Liver (tissue), 9 donors: Measurements from ENCODE around the gene NLRP5. TPM values are rescaled to one million over a fixed set of nuclear protein-coding genes. Genes with fewer than 3 reads are reported as not detected.

Experiments
- DNase-seq: peaks from one replicate; pipeline ENCODE4 v3.0.0-alpha.2; 2017; ENCODE audit warnings: low spot score
- H3K27ac ChIP-seq, 2 donors: one replicate each; pipeline ENCODE4 v1.7.0; 2013; ENCODE audit warnings: inconsistent platforms in 2 of 2, low read length in 2 of 2, control low read depth in 1 of 2, low read depth in 1 of 2, mild to moderate bottlenecking in 1 of 2
- H3K27me3 ChIP-seq, 4 donors: one replicate each; pipeline versions ENCODE4 v1.6.1 to v1.7.0; 2013; ENCODE audit warnings: low read length in 3 of 4, inconsistent platforms in 1 of 4, mild to moderate bottlenecking in 1 of 4, moderate library complexity in 1 of 4; ENCODE audit not compliant: control insufficient read depth in 4 of 4, insufficient read depth in 4 of 4
- H3K36me3 ChIP-seq, 4 donors: one replicate each; pipeline versions ENCODE4 v1.6.1 to v1.7.0; 2013; ENCODE audit warnings: low read length in 3 of 4, mild to moderate bottlenecking in 3 of 4, low read depth in 1 of 4, moderate library complexity in 1 of 4; ENCODE audit not compliant: control insufficient read depth in 4 of 4, insufficient read depth in 3 of 4
- H3K4me1 ChIP-seq, 4 donors: one replicate each; pipeline versions ENCODE4 v1.6.1 to v1.7.0; 2013; ENCODE audit warnings: low read length in 3 of 4, mild to moderate bottlenecking in 3 of 4, moderate library complexity in 1 of 4; ENCODE audit not compliant: control insufficient read depth in 4 of 4, insufficient read depth in 4 of 4
- H3K4me3 ChIP-seq, 3 donors: one replicate each; pipeline versions ENCODE4 v1.6.1 to v1.7.0; 2013; ENCODE audit warnings: low read length in 3 of 3, control low read depth in 1 of 3, low read depth in 1 of 3, mild to moderate bottlenecking in 1 of 3
- H3K9ac ChIP-seq, 2 donors: one replicate each; pipeline ENCODE4 v1.7.0; 2013; ENCODE audit warnings: low read length in 2 of 2, mild to moderate bottlenecking in 2 of 2, moderate library complexity in 2 of 2, control low read depth in 1 of 2, low read depth in 1 of 2
- H3K9me3 ChIP-seq, 4 donors: one replicate each; pipeline versions ENCODE4 v1.6.1 to v1.7.0; 2013; ENCODE audit warnings: low read length in 3 of 4; ENCODE audit not compliant: control insufficient read depth in 4 of 4
- ATF3 ChIP-seq: IDR thresholded peaks from 2 replicates; pipeline ENCODE4 v1.6.1; 2016; ENCODE audit warnings: antibody characterized with exemption
- CTCF ChIP-seq: fragments of 150-350 bp; IDR thresholded peaks from 2 replicates; pipeline ENCODE4 v1.5.1; 2017; ENCODE audit warnings: improper control_type of control experiment, low read depth, low read length; ENCODE audit not compliant: missing input control
- EGR1 ChIP-seq, 2 donors: IDR thresholded peaks; 2 replicates each; pipeline ENCODE4 v1.6.1; 2016 to 2018; ENCODE audit warnings: antibody characterized with exemption in 2 of 2, low read depth in 2 of 2
- FOXA1 ChIP-seq: IDR thresholded peaks from 2 replicates; pipeline ENCODE4 v1.6.1; 2016; ENCODE audit warnings: antibody characterized with exemption
- FOXA2 ChIP-seq: IDR thresholded peaks from 2 replicates; pipeline ENCODE4 v1.6.1; 2016; ENCODE audit warnings: antibody characterized with exemption
- GABPA ChIP-seq, 2 donors: IDR thresholded peaks in 1 of 2; conservative IDR thresholded peaks in 1 of 2; 2 replicates each; pipeline ENCODE4 v1.6.1; 2016; ENCODE audit warnings: antibody characterized with exemption in 2 of 2, mild to moderate bottlenecking in 1 of 2, moderate library complexity in 1 of 2
- HNF4A ChIP-seq, 2 donors: conservative IDR thresholded peaks; 2 replicates each; pipeline ENCODE4 v1.6.1; 2016; ENCODE audit warnings: antibody characterized with exemption in 2 of 2, mild to moderate bottlenecking in 2 of 2
- HNF4G ChIP-seq: IDR thresholded peaks from 2 replicates; pipeline ENCODE4 v1.6.1; 2016; ENCODE audit warnings: antibody characterized with exemption
- JUND ChIP-seq, 2 donors: IDR thresholded peaks; 2 replicates each; pipeline ENCODE4 v1.6.1; 2016; ENCODE audit warnings: antibody characterized with exemption in 2 of 2
- NR2F2 ChIP-seq: IDR thresholded peaks from 2 replicates; pipeline ENCODE4 v1.6.1; 2016; ENCODE audit warnings: antibody characterized with exemption
- RAD21 ChIP-seq, 2 donors: IDR thresholded peaks; 2 replicates each; pipeline ENCODE4 v1.6.1; 2016; ENCODE audit warnings: antibody characterized with exemption in 2 of 2, mild to moderate bottlenecking in 2 of 2
- REST ChIP-seq: IDR thresholded peaks from 2 replicates; pipeline ENCODE4 v1.6.1; 2016; ENCODE audit warnings: antibody characterized with exemption, mild to moderate bottlenecking
- RXRA ChIP-seq, 2 donors: IDR thresholded peaks; 2 replicates each; pipeline ENCODE4 v1.6.1; 2017 to 2018; ENCODE audit warnings: antibody characterized with exemption in 2 of 2, mild to moderate bottlenecking in 1 of 2
- SP1 ChIP-seq: IDR thresholded peaks from 2 replicates; pipeline ENCODE4 v1.6.1; 2018; ENCODE audit warnings: antibody characterized with exemption, mild to moderate bottlenecking
- TAF1 ChIP-seq: conservative IDR thresholded peaks from 2 replicates; pipeline ENCODE4 v1.6.1; 2016; ENCODE audit warnings: antibody characterized with exemption, mild to moderate bottlenecking
- YY1 ChIP-seq: IDR thresholded peaks from 2 replicates; pipeline ENCODE4 v1.6.1; 2016; ENCODE audit warnings: antibody characterized with exemption, mild to moderate bottlenecking
- ZBTB33 ChIP-seq: IDR thresholded peaks from 2 replicates; pipeline ENCODE4 v1.6.1; 2016; ENCODE audit warnings: antibody characterized with exemption
- WGBS: extraction: QIAGEN DNeasy Blood & Tissue Kit; methylation state at CpG from one replicate; pipeline ENCODE4 v1.1.7; 2013; 5-methylcytosine and 5-hydroxymethylcytosine counted together
- polyA plus RNA-seq, 2 donors: library from polyadenylated mRNA; stranded (reverse) in 1 of 2; unstranded in 1 of 2; fragments of 200-250 nt in 1 of 2; fragments of >200 nt in 1 of 2; fragmentation: Nextera tagmentation in 1 of 2; extraction: Ambion mirVana in 1 of 2; gene quantifications; one replicate each; pipeline versions ENCODE4 v1.2.1 to v1.2.3, GENCODE V29; 2013 to 2015
- total RNA-seq, 2 donors: library from RNA; depleted of rRNA; stranded (reverse); fragments of >200 nt; gene quantifications; one replicate each; pipeline ENCODE4 v1.2.3, GENCODE V29; 2014
- donor health status: healthy.
- donor health status: healthy.
- donor health status: healthy.
- donor health status: healthy.
- donor health status: healthy.

NLRP5 gene
- total and polyA plus RNA-seq, 4 donors: not detected

- H3K36me3 ChIP-seq: peaks cover 6 to 19% (median 8%) of the 10 kb centered on the region in 4 donors
- no peak for DNase-seq
- H3K27ac ChIP-seq: no peak overlapping the region
- TF ChIP-seq YY1: no peak
- TF ChIP-seq RXRA (IDR thresholded peaks at IDR 0.05): no peak
- no peak for TF ChIP-seq CTCF
- no peak for TF ChIP-seq REST
- TF ChIP-seq FOXA2: no peak
- TF ChIP-seq TAF1: no peak
- TF ChIP-seq JUND (IDR thresholded peaks at IDR 0.05): no peak
- no peak for TF ChIP-seq ZBTB33
- no peak for TF ChIP-seq RAD21 (IDR thresholded peaks at IDR 0.05)
- TF ChIP-seq HNF4G: no peak
- no peaks in the 10 kb centered on the region for H3K9me3 ChIP-seq
- no peak overlapping the region for H3K9ac ChIP-seq
- no peaks in the 10 kb centered on the region for H3K27me3 ChIP-seq
- no peak overlapping the region for H3K4me3 ChIP-seq
- 98% methylated on average over 32 of the region's 32 CpGs for WGBS
- no peaks in the 10 kb centered on the region for H3K4me1 ChIP-seq
Measured at GRCh38 chr19:56092685-56093631, 106.4 kb downstream of the NLRP5 start.

- 87% methylated on average over 9 of the region's 9 CpGs for WGBS
- peaks cover 3 to 16% (median 12%) of the 10 kb centered on the region in 4 donors for H3K36me3 ChIP-seq
- H3K4me1 ChIP-seq: no peaks in the 10 kb centered on the region
- no peaks in the 10 kb centered on the region for H3K9me3 ChIP-seq
- no peaks in the 10 kb centered on the region for H3K27me3 ChIP-seq
- H3K4me3 ChIP-seq: no peak overlapping the region
- no peak for DNase-seq
- no peak overlapping the region for H3K27ac ChIP-seq
- H3K9ac ChIP-seq: no peak overlapping the region
- TF ChIP-seq ATF3: no peak
- TF ChIP-seq FOXA2: no peak
- no peak for TF ChIP-seq CTCF
- no peak for TF ChIP-seq GABPA (IDR thresholded peaks at IDR 0.05 in 1 of 2, conservative IDR thresholded peaks at IDR 0.05 in 1 of 2)
- no peak for TF ChIP-seq NR2F2
- no peak for TF ChIP-seq FOXA1
- no peak for TF ChIP-seq REST
- TF ChIP-seq RXRA (IDR thresholded peaks at IDR 0.05): no peak
- TF ChIP-seq HNF4A (conservative IDR thresholded peaks at IDR 0.05): no peak
- TF ChIP-seq SP1: no peak
- no peak for TF ChIP-seq RAD21 (IDR thresholded peaks at IDR 0.05)
- no peak for TF ChIP-seq EGR1 (IDR thresholded peaks at IDR 0.05; ENCODE audit: low read depth in 2 of 2)
- no peak for TF ChIP-seq TAF1
Measured at GRCh38 chr19:56094449-56094848, 107.9 kb downstream of the NLRP5 start.
